ENCODE measurements around the gene THRB. TPM values are rescaled to one million over a fixed set of nuclear protein-coding genes. Genes with fewer than 3 reads are reported as not detected.

THRB gene
- total RNA-seq, 1 donor from 2014 or later, result 32.8 TPM

DNA sequence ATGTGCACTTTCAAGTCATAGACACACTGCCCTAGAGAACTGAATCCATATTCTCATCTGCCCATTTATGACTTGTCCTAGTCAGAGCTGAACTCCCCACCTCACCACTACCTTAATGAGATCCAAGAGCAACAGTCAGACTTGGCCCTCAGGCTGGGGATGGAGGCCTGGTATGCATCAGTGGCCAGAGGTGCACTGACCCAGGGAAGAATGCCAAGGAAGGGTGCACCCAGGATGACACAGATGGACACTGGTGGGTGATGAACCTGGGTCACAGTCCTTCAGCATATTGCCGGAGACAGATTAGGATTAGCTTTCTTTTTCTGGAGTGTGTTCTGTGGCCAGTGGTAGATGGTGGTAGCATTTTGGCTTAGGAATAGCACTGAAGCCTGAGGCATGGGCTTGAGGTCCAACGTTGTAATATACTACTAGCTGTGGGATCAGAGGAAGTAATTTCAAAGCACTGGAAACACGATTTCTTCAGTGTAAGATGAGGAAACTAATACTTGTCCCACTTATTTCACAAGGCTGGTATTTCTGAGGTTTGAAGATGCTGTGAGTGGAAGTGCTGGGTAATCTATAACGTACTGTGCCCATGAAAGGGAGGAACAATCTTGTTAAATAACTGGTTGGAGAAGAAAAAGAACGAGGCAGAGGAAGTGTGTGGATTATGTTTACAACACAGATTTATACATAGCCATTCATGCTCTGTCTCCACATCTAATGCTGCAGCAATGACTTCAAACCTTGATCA, 265.0 kb downstream of the THRB start:
- Histone ChIP-seq H3K27me3 (ENCODE audit: low read depth) (no peaks in the 10 kb centered on the region), H3K27ac (replicated peaks) (no peak overlapping the region), H3K36me3 (no peaks in the 10 kb centered on the region), H3K4me3 (no peak overlapping the region), H3K9me3 (replicated peaks) (no peaks in the 10 kb centered on the region), H3K4me1 (peaks cover 10% of the 10 kb centered on the region)
- no peak for DNase-seq
- intact Hi-C loops (cut with micrococcal nuclease), result loop anchor here (10.0 kb wide), 1 partner anchor 335 kb away; no protein-coding TSS in a partner anchor
- TF ChIP-seq, protein P1, sequence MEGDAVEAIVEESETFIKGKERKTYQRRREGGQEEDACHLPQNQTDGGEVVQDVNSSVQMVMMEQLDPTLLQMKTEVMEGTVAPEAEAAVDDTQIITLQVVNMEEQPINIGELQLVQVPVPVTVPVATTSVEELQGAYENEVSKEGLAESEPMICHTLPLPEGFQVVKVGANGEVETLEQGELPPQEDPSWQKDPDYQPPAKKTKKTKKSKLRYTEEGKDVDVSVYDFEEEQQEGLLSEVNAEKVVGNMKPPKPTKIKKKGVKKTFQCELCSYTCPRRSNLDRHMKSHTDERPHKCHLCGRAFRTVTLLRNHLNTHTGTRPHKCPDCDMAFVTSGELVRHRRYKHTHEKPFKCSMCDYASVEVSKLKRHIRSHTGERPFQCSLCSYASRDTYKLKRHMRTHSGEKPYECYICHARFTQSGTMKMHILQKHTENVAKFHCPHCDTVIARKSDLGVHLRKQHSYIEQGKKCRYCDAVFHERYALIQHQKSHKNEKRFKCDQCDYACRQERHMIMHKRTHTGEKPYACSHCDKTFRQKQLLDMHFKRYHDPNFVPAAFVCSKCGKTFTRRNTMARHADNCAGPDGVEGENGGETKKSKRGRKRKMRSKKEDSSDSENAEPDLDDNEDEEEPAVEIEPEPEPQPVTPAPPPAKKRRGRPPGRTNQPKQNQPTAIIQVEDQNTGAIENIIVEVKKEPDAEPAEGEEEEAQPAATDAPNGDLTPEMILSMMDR (IDR thresholded peaks at IDR 0.05; ENCODE audit: borderline replicate concordance), result no peak

DNA sequence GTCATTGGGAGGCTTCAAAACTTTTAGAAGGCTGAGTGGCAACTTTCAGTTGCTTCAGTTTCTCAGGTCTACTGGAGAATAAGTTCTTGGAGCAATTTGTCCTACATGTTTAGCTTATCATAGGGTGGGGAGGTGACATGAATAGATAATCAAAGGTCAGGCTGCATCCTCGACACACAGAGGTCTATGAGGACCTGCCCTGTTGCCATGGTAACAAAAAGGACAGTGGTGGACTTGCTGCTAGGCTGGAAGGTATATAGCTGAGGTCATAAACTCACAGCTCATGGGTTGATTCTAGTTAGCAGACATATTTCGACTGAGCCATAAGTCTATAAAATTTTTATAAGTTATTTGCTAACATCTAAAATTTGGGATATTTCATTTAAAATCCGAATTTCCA, 267.0 kb downstream of the THRB start:
- H3K27me3 ChIP-seq (ENCODE audit: low read depth), result no peaks in the 10 kb centered on the region
- H3K36me3 ChIP-seq, result no peaks in the 10 kb centered on the region
- TF ChIP-seq, protein P1 (IDR thresholded peaks at IDR 0.05; ENCODE audit: borderline replicate concordance), result no peak
- H3K4me3 ChIP-seq, result no peak overlapping the region
- no peak overlapping the region for H3K27ac ChIP-seq (replicated peaks)
- intact Hi-C loops (cut with micrococcal nuclease), result no loop called here
- H3K4me1 ChIP-seq, result peaks cover 10% of the 10 kb centered on the region
- H3K9me3 ChIP-seq (replicated peaks), result no peaks in the 10 kb centered on the region
- DNase-seq, result no peak

DNA sequence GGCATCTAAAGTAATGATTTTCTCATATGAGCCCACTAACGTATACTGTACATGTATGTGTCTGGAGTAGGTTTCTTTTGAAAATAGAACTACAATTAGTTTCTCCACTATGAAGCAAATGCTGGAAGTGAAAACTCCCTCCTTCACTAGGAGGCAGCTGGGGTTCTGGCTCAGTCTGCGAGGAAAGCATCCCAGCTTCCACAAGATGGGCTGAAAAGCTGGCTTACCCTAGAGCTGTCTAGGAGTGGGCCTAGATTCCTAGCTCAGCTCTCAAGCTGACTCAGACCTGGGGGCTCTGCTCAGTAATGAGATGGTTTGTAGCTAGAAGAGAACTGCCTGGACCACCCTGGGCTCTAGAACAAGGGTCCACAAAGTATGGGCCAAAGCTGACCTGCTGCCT, 268.3 kb downstream of the THRB start:
- no peaks in the 10 kb centered on the region for H3K9me3 ChIP-seq (replicated peaks)
- no peaks in the 10 kb centered on the region for H3K27me3 ChIP-seq (ENCODE audit: low read depth)
- intact Hi-C loops (cut with micrococcal nuclease), result no loop called here
- H3K27ac ChIP-seq (replicated peaks), result no peak overlapping the region
- H3K4me1 ChIP-seq, result peaks cover 11% of the 10 kb centered on the region
- no peaks in the 10 kb centered on the region for H3K36me3 ChIP-seq
- TF ChIP-seq, protein P1 (IDR thresholded peaks at IDR 0.05; ENCODE audit: borderline replicate concordance), result no peak
- H3K4me3 ChIP-seq, result no peak overlapping the region
- no peak for DNase-seq

DNA sequence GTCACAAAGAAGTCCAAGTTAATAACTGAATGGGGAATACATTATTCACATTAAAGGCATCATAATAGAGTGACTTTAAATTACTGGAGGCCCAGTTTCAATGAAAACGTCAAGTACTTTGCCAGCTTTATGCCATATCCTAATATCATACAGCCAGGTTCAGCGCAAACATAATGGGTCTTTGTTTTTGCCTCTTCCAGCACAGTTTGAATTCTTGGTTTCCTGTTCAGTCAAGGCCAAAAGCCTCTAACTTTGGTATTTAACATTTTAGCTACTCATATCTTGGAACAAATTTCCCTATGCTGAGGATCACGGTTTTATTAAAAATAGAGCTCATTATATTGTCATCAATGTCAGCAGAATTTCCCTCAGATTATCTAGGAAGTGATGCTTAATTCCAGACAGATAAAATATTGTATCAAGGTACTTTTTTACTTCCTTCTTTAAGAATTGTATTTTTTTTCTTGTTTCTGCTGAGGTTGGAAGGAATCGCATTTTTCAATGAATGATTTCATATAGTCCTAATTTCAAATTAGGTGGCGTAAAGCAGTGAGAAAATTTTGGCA, 269.2 kb downstream of the THRB start:
- Histone ChIP-seq H3K27me3 (ENCODE audit: low read depth) (no peaks in the 10 kb centered on the region), H3K4me1 (peaks cover 20% of the 10 kb centered on the region), H3K27ac (replicated peaks) (peak overlapping the region; percentile 52), H3K4me3 (no peak overlapping the region), H3K9me3 (replicated peaks) (no peaks in the 10 kb centered on the region), H3K36me3 (no peaks in the 10 kb centered on the region)
- DNase-seq, result no peak
- intact Hi-C loops (cut with micrococcal nuclease), result no loop called here
- TF ChIP-seq, protein P1 (IDR thresholded peaks at IDR 0.05; ENCODE audit: borderline replicate concordance), result no peak

DNA sequence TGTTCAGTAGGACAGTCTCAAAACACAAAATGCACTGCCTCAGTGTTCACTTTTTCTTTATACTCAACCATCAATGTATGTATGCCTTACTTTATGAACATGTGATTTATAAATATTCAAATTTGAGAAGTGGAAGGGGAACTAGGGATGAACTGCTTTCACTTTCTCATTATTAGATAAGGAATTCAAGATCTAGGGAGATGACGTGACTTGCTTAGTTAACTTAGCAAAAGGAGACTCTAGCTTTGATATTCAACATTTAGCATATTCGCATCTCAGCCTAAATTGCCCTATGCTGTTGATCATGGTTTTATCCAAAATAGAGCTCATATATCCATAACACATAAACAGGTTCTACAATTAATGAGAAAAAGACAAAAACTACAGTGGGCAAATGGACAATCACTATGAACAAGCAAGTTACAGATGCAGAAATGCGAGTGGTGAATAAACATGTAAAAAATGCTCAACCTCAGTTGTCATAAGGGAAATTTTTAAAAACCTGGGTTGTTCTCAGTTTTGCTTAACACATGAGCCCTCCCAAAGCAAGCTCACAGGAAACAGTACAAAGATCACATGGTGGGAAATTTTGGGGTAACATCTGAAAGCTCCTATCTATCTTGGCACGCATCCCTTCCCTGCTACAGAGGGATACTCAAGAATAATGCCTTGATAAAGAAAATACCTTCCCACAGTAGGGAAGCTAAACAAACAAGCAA, 269.8 kb downstream of the THRB start:
- Histone ChIP-seq H3K4me3 (no peak overlapping the region), H3K27ac (replicated peaks) (peak overlapping the region; percentile 52), H3K27me3 (ENCODE audit: low read depth) (no peaks in the 10 kb centered on the region), H3K36me3 (no peaks in the 10 kb centered on the region), H3K9me3 (replicated peaks) (no peaks in the 10 kb centered on the region), H3K4me1 (peaks cover 25% of the 10 kb centered on the region)
- intact Hi-C loops (cut with micrococcal nuclease), result no loop called here
- no peak for DNase-seq
- TF ChIP-seq, protein P1 (IDR thresholded peaks at IDR 0.05; ENCODE audit: borderline replicate concordance), result no peak
